ENCODE results near the gene CD109.

DNA sequence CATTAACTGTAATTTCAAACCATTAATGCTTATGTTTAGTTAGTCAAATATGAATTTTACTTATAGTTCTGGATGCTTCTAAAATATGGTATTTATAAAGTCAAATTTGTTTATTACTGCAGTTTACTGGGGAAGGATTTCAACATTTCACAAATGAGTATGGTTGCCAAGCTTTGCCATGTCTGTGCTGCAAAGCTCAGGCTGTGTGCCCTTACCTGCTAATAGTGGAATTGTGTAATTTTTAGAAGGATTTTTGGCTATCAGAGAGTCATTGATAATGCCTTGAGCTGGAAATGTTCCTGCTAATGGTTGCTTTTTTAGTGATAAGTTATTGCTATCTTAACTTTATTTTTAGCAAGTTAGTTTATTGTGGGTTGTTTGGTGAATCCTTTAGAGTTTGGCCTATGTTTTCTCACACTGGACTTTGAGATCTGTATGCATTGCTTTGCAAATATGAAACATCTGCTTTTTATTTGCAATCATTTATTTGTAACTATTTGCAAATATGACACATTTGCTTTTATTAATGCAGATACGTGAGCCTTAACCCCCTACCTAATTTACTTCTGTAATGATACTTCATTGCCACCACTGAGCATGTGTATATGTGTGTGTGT is 105.8 kb downstream of the CD109 start:
- TF ChIP-seq, protein P1, sequence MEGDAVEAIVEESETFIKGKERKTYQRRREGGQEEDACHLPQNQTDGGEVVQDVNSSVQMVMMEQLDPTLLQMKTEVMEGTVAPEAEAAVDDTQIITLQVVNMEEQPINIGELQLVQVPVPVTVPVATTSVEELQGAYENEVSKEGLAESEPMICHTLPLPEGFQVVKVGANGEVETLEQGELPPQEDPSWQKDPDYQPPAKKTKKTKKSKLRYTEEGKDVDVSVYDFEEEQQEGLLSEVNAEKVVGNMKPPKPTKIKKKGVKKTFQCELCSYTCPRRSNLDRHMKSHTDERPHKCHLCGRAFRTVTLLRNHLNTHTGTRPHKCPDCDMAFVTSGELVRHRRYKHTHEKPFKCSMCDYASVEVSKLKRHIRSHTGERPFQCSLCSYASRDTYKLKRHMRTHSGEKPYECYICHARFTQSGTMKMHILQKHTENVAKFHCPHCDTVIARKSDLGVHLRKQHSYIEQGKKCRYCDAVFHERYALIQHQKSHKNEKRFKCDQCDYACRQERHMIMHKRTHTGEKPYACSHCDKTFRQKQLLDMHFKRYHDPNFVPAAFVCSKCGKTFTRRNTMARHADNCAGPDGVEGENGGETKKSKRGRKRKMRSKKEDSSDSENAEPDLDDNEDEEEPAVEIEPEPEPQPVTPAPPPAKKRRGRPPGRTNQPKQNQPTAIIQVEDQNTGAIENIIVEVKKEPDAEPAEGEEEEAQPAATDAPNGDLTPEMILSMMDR (IDR thresholded peaks at IDR 0.05): no peak
- TF ChIP-seq POLR2AphosphoS5 (IDR thresholded peaks at IDR 0.05) (no peak), POLR2A (IDR thresholded peaks at IDR 0.05) (no peak)
